ENCODE measurements around the gene TYSND1.
"Not testable (repeated sequence)": the region's sequence is repeated elsewhere in the genome, so short reads cannot be mapped to it uniquely, and the experiment has no call there.

The TYSND1 gene

DNA sequence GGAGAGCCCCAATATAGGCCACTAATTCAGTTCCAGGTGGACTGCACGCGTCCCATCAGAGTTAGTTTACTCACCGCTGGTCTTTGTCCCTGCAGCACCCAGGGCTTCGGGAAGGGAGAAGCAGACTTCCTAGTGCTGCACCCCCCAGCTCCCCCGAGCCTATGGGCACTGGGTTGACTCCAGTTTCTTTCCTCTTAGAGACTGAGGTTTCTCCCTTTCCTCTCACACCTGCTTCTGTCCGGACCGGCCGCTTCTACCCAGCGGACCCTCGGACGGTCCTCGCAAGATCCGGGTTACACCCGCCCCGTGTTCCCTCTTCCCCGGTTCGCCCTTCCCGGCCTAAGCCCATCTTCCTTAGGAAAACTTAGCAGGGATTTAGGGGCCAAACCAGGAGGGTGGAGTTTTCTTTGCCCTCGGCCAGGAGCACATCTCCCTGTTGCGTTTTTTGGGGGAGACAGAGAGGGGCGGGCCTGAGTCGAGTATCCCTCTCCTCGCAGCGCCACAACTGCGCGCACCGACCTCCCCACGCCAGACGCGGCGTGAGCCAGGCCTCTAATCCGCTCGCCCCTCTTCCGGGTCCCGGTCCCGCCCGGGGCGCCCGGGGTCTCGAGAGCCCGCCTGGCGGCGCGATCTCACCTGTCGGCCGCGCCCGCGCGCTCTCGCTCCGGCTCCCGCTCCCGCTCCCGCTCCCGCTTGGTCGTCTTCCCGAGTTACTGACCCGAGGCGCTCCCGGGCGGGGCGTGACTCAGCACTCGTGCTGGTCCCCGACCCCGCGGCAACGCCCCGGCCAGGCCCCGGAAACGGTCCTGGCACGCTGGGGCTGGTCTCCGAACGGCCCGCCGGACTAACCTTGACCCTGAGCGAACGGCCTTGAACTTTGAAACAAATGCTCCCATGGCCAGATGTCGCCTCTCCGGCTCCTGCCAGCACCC, 14.1 kb downstream of the TYSND1 start, which contains the start of gene AIFM2:
TSS of gene AIFM2 (minus strand) at position 728 of the 932 bp plus-strand sequence. CDS start 8,741 bp downstream, outside the sequence.
- peak in 1 of 2 donors; percentile 40 for DNase-seq (ENCODE audit: low read depth in 2 of 2)

DNA sequence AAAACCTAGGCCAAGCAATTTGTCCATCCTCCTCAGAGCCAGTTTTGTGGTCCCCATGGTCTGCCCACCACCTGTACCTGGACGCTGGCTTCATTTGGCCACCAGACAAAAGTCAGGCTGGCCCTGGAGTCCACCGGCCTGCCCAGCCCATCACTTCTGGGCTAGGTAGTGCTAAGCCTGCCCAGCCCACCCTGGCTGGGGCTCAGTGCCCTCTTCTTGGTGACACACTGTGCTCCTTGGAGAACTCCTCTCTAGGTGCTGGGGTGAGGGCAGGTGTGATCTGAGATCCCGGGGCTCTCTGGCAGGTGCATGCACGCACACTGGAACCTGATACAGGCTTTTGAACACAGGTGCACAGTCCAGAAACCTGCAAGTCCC, 15.0 kb downstream of the TYSND1 start:
- no peak for DNase-seq (ENCODE audit: low read depth in 2 of 2)

DNA sequence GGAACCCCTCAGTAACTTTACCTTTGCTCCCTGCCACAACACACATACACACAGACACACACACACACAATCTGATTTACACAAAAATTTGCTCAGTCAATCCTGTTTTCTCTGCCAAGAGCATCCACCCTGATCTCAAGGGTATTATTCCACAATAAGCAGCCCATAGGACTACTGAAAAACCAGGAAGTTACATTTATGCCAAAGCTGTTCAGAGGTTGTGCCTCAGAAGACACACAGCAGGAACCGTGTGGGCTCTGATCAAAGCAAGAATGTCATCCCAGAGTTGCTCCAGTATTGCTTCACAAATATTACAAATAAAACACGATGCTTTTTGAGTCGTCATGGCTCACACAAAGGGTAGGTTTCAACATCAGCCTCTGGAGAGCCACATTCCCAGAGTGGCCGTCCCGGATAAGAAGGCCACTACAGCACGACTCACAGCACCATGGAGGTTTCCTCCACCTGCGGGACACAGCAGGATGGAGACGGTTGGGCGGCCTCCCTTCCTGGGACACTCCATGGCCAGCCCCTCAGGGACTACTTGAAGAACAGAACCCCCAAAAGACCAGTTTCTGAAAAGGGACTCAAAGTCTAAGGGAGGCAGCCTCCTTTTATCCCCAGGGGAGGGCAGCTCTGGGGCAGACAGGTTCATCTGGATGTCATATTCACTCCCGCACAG, 15.5 kb downstream of the TYSND1 start:
- DNase-seq (ENCODE audit: low read depth in 2 of 2), result no peak

DNA sequence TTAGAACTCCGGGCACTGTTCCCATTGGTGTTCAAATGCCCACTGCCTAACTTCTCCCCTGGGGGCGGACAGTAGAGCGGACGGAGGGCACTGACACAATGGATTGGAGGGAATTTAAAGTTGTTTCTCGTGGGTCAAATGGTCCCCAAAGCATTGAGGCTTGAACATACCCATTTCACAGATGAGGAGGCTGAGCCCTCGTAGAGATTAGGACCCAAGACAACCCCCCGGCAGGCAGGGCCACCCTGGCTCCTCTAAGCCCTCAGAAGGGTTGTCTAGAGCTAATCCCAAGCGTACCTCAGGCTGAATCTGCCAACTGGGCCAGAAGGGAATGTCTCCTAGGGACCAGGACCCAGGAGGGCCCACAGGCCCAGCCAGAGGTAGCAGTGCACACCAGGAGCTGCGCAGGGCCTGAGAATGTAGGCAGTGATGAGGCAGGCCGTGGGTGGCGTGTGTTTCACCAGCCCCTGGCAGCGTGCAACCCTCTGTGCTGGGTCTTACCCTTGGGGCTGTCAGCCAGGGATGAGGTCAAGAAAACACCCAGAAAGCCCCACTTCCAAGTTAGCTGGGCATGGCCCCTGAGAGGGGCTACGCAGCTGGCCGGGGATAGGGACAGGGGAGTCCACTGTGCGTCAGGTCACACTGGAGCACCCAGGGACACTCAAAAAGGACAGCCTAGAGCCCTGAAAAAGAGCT, 19.7 kb downstream of the TYSND1 start:
- DNase-seq (ENCODE audit: low read depth in 2 of 2), result no peak

DNA sequence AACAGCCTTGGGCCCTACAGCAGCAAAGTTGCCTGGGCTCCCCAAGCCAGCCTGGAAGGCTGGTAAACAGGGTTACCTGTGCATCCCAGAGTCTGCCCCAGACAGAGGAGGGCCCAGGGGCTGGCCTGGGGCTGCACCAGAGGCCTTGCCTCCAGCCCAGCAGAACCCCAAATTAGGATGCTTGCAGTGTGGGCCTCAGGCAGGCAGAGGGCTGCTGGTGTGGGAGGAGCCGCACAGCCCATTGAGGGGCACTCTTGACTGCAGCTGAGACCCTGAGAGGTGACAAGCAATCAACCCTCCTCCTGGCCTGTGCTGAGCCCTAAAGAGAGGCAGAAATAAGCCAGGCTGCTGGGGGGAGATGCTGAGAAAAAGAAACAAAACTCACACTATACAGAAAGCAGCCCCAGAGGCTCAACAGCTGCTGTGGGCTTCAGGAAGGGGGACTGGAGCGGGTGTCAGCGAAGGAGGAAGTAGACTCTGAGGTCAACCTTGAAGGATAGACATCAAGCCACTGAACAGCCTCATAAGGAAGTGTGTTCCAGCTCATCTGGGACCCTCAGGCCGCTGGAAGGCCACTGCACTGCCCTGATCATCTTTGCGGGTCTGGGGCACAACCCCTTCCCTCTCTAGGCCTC, 20.5 kb downstream of the TYSND1 start:
- DNase-seq (ENCODE audit: low read depth in 2 of 2), result no peak

DNA sequence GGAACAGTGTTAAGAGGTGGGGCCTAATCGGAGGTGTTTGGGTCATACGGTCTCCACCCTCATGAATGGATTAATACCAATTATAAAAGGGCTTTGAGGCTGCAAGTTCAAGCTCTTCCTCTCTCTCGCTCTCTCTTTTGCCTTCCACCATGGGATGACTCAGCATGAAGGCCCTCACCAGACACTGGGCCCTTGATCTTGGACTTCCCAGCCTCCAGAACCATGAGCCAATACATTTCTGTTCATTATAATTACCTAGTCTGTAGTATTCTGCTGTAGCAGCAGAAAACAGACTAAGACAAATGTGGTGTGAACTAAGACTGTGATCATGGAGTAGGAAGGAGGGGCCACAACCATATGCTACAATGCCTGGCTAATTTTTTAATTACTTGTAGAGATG, 21.6 kb downstream of the TYSND1 start:
- no peak for DNase-seq (ENCODE audit: low read depth in 2 of 2)

DNA sequence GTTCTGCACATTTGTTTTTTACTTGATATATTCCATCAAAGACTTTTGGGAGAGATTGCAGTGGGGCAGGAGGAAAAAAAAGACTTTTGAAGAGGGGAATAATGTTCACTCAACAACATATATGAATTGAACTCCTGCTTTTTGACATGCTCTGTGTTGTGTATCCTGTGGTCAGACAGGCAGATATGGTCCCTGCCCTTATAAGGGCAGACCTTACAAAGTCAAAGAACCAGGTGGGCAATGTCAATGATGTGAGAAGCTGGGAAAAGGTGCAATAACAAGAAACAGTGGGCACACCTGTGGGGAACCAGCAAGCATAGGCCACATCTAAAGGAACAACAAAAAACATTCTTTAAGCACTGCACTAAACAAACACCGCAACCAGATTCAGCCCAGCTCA, 22.1 kb downstream of the TYSND1 start:
- no peak for DNase-seq (ENCODE audit: low read depth in 2 of 2)

DNA sequence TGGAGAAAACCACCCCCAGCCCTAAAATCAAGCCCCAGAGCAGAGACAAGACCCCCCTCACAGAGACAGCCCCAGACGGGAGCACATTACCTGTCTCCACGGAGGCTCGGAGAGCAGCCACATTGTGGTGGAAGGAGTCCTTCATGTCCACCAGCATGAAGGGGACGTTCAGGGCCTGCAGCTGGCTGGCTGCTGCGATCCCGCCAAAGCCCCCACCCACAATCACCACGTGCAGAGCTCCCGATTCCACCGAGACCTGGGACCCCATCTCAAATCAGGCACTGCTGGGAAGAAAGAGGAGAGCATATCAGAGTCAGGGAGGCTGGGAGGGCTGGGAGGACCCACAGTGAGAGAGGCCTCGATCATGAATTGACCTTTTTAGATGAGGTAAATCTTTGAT, 22.7 kb downstream of the TYSND1 start:
- no peak for DNase-seq (ENCODE audit: low read depth in 2 of 2)

DNA sequence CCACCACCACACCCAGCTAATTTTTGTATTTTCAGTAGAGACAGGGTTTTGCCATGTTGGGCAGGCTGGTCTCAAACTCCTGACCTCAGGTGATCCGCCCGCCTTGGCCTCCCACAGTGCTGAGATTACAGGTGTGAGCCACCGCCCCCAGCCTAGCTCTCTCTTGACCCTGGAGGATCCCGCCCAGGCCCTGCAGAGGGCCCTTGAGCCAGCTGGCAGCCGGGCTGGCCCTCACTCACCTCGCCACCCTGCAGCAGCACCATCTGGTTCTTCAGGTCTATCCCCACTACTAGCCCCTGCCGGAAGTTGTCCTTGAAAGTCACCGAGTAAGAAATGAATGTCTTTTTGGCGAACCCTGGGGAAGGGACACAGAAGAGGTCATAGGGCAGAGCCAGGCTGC, 23.3 kb downstream of the TYSND1 start:
- DNase-seq (ENCODE audit: low read depth in 2 of 2), result not testable (repeated sequence)

DNA sequence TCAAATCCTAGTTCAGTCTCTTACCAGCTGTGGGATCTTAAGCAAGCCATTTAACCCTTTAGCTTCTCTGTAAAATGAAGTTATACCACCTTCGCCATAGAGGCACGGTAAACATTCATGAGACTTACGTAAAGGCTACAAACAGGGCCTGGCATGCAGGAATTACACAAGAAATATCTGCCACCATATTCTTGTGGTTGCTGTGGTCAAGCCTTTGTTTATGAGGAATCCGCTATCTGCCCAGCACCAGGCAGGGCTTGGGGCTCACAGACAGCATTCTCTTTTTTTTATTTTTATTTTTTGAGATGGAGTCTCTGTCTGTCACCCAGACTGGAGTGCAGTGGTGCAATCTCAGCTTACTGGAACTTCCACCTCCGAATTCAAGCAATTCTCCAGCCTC, 23.8 kb downstream of the TYSND1 start:
- no peak for DNase-seq (ENCODE audit: low read depth in 2 of 2)

DNA sequence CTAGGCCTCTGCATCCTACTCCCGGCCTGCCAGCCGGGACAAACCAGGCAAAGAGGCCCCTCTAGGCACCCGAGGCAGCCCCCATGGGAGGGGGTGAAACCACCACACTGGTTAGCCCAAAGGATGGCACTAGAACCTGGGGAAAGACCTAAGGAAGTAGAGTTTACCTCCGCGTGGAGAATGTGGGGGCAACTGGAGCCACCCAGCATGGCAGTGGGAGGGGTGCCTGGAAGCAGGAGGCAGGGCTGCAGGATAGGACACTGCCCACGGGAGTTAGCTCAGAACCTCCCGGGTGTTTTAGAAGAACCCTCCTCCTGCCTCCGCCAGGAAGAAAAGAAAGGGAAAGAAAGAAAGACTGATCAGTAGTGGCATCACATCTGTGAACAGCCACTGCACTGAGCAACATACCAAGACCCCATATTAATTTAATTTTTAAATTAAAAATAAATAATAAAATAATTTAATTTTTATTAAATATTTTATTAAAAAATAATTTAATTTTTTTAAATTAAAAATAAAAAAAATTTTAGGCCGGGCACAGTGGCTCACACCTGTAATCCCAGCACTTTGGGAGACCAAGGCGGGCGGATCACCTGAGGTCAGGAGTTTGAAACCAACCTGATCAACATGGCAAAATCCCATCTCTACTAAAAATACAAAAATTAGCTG, 25.1 kb downstream of the TYSND1 start:
- no peak for DNase-seq (ENCODE audit: low read depth in 2 of 2)

DNA sequence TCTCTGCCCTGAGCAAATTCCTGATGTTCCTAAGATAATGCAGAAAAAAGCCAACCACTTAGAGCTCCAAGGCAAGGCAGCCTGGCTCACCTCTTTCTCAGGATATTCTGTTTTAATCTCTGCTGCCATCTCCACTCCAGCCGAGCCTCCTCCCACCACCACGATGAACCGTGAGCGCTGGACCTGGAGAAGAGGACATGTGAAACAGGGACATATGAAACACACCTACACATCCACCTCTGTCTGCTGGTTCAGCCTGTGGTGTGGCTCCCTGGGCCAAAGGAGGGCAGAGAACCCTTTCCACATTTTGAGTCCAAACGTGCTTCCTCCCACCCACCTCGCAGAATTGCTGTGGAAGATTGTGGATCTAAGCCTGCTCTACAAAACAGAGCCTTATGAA, 26.1 kb downstream of the TYSND1 start:
- no peak for DNase-seq (ENCODE audit: low read depth in 2 of 2)

DNA sequence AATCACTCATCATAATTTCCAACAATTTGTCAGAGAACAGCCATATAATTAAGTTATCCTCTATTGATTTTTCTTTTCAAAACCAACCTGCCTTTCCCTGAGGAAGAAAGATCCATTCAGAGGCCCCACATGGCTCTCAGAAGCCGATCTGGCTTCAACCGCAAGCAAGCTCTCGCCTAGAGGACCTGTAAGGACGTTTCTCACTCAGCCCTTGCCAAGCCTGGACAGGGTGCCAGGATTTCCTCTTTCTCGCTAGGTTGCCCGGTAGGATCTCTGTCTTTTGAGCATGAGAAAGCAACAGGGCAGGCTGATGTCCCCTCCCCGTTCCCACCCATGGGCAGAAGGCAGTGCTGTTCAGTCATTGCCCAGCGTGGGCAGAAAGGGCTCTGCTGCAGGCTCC, 26.9 kb downstream of the TYSND1 start:
- DNase-seq (ENCODE audit: low read depth in 2 of 2), result no peak

DNA sequence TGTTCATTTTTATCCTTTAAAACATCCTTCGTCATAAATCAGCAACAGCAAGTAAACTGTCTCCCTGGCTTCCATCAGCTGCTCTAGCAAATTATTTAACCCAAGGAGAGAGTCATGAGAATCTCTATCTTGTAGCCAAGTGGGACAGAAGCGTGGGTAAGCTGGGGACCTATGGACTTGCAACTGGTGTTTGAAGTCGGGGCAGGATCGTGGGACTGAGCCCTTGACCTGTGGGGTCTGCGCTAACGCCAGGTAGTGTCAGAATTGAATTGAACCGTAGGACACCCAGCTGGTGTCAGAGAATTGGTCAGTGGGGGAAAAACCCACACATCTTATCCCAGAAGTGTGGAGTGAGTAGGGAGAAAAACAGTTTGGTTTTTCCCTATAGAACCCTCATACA, 27.3 kb downstream of the TYSND1 start:
- no peak for DNase-seq (ENCODE audit: low read depth in 2 of 2)

DNA sequence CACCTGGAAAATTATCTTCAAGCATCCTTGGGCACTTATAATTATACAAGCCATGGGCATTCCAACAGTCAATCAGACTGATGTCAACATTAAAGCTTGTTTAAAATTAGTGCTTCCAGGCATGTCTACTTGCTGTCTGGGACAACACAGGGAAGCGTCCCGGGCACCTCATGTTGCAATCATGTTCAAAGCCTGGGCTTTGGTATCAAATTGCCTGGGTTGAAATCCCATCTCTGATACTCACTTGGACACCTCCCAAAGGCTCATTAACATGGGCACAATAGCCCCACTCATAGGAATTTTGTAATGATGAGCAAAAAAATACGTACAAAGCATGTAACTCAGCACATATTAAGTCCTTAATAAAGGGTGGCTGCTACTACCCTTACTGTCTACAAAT, 28.3 kb downstream of the TYSND1 start:
- DNase-seq (ENCODE audit: low read depth in 2 of 2), result no peak

DNA sequence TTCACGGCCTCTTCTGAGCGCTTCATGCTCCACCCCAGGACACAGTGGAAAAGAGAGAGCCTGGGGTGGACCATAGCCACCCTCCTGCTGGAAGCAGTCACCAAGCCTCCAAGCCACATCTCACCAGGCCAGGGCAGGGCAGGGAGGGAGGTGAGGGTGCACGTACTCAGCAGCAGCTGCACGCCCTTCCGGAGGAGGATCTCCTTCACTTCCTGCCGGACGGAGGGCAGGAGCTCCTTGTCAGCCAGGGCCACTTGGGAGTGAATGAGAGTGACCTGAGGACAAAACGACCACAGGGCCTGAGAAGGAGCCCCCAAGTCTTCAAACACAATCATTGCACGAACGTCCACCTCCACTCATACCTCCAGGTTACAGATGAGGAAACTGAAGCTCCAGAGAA, 28.9 kb downstream of the TYSND1 start:
- no peak for DNase-seq (ENCODE audit: low read depth in 2 of 2)

DNA sequence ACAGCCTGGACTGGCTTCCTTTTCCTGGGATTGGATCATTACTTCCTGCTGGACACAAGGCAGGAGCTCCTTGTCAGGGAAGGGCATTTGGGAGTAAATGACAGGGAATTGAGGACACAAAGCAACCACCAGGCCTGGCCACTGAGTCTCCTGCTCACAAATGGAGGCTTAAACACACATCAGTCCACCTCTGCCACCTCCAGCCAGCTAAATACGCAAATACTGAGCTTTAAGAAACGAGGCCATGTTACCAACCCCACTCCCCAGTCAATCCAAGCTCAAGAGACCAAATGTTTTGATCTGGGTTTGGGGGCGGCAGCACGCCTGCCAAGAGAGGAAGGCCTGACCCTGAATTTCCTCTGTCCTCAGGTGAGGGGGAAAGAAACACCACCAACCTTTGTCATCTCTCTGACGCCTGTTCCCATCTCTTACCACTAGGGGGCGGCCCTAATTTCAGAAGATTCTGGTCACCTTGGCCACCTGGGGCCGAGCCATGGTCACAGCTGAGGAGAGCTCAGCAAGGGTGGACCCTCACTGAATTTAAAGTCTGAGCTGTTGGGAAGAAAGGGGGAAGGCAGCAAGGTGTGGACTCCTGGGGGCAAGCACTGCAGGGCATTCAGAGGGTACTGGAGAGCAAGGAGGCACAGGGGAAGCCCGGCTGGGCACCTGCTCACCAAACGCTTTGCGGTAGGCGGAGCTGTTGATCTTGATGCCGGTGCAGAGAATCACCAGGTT, 30.4 kb downstream of the TYSND1 start:
- DNase-seq (ENCODE audit: low read depth in 2 of 2), result peak; percentile 22 to 49

DNA sequence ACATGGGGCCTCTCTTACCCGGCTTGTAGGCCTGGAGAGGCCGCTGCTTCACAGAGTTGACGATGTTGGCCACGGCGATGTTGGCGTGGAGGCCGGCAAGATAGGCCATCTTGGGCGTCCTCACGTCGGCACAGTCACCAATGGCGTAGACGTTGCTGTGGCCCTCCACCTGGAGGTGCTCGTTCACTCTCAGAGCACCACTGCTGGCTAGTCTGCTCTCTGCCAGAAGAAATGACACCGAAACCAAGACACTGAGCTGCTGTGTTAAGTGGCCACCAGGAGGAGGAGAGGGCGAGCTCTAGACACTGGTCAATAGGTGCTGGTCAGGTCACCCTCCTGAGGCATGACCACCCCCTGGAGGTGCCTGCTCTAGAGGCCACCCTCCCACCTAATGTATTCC, 31.6 kb downstream of the TYSND1 start:
- no peak for DNase-seq (ENCODE audit: low read depth in 2 of 2)

DNA sequence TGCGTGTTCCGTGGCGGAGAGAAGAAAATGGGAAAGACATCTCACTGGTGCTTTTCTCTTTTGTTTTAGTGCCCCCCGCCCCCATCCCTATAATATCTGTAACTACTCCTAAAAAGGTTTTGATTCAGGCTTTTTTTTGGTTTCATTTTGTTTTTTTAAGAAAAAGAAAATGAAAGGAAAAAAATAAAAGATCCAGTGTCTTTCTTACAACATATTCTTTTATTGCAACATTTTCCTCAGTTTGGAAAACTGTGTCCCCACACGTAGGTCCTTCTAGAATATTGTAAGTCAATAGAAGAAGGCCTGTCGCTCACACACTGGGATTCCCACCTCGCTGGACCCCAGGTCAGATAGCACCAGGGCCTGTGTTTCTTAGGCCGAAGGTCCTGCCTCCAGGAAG, 34.4 kb downstream of the TYSND1 start:
- DNase-seq (ENCODE audit: low read depth in 2 of 2), result no peak

DNA sequence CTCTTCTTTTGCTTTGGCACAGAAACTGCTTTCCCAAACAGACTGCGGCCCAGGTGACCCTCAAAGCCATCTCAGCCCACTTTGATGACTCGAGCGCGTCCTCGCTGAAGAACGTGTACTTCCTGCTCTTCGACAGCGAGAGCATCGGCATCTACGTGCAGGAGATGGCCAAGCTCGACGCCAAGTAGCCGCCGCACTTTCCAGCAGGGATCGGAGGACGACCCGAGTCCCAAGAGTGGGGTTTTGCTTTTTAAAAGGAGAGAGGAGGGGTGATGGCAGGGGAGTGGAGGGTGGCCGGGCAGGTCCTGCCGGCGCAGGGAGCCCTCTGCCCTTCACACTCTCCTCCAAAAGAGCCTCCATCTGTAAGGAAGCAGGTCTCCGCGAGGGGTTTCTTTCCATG, 35.0 kb downstream of the TYSND1 start:
- no peak for DNase-seq (ENCODE audit: low read depth in 2 of 2)
